ENCODE results near the gene ZNF592. TPM values are rescaled to one million over a fixed set of nuclear protein-coding genes. Genes with fewer than 3 reads are reported as not detected.
A peak's percentile ranks its signal among the peaks of the same experiment; 100 is the strongest.
"Not testable (repeated sequence)": the region's sequence is repeated elsewhere in the genome, so short reads cannot be mapped to it uniquely, and the experiment has no call there.

Gene ZNF592
- total RNA-seq, 1 donor, result 11.2 TPM

DNA sequence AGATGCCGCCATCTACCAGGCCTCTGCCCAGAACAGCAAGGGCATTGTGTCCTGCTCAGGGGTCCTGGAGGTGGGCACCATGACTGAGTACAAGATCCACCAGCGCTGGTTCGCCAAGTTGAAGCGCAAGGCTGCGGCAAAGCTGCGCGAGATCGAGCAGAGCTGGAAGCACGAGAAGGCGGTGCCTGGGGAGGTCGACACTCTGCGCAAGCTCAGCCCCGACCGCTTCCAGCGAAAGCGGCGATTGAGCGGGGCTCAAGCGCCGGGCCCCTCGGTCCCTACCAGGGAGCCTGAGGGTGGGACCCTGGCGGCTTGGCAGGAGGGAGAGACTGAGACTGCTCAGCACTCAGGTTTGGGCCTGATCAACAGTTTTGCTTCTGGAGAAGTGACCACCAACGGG lies 91.3 kb downstream of the ZNF592 start:
- DNase-seq (ENCODE audit: low read depth), result no peak
- no peak overlapping the region for H3K4me3 ChIP-seq (ENCODE audit: low read depth, low read length)
- TF ChIP-seq, protein P1, sequence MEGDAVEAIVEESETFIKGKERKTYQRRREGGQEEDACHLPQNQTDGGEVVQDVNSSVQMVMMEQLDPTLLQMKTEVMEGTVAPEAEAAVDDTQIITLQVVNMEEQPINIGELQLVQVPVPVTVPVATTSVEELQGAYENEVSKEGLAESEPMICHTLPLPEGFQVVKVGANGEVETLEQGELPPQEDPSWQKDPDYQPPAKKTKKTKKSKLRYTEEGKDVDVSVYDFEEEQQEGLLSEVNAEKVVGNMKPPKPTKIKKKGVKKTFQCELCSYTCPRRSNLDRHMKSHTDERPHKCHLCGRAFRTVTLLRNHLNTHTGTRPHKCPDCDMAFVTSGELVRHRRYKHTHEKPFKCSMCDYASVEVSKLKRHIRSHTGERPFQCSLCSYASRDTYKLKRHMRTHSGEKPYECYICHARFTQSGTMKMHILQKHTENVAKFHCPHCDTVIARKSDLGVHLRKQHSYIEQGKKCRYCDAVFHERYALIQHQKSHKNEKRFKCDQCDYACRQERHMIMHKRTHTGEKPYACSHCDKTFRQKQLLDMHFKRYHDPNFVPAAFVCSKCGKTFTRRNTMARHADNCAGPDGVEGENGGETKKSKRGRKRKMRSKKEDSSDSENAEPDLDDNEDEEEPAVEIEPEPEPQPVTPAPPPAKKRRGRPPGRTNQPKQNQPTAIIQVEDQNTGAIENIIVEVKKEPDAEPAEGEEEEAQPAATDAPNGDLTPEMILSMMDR (IDR thresholded peaks at IDR 0.05; ENCODE audit: insufficient read depth, low read depth, low read length), result no peak

GRCh38 chr15:84840255-84840654 lies 91.9 kb downstream of the ZNF592 start:
- H3K4me3 ChIP-seq (ENCODE audit: low read depth, low read length), result no peak overlapping the region
- no peak for DNase-seq (ENCODE audit: low read depth)
- TF ChIP-seq, protein P1 (IDR thresholded peaks at IDR 0.05; ENCODE audit: insufficient read depth, low read depth, low read length), result no peak

DNA sequence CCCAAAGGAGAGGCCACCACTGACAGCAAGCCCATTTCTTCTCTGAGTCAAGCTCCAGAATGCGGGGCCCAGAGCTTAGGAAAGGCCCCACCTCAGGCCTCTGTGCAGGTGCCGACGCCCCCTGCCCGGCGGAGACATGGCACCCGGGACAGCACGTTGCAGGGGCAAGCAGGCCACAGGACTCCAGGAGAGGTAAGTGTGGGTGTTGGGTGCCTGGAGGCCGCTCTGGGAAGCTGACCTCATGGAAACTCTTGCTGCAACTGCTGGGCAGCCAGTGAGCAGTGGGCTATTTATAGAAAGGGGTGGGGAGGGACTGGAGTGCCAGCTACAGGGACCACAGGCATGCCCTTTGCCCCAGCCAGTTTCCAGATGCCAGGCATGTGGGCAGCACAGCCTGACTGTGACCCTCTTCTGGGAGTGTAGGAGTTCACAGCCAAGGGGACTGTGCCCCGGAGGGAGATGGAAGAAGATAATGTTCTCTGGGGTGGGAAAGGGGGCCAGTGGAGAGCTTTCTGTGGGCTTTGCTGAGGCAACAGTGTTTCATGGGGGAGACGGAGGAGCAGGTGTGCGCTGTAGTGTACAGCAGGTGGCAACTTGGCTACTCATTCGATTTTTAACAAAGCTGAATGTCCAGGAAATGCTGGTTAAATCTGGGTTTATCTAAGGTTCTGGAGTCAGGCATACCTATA lies 92.5 kb downstream of the ZNF592 start:
- TF ChIP-seq, protein P1 (IDR thresholded peaks at IDR 0.05; ENCODE audit: insufficient read depth, low read depth, low read length), result no peak
- peak; percentile 71 for DNase-seq (ENCODE audit: low read depth)
- H3K4me3 ChIP-seq (ENCODE audit: low read depth, low read length), result no peak overlapping the region

DNA sequence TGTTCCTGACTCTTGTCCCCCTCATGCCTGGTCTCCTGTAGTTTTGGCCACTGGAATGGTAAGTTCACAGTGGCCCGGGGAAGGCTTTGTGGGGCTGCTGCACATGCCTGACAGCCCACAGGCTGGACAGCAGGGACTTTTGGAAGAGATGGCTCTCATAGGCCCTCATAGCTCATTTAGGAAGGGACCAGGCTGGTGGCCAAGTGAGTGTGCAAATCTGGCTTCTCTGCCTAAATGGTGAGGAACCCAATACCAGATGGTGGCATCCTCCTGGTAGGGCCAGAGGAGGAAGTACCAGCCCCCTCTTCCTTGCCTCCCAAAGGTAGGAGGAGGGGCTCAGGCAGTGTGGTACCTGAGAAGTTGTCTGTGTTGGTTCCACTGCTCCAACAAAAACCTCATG lies 94.4 kb downstream of the ZNF592 start:
- TF ChIP-seq, protein P1 (IDR thresholded peaks at IDR 0.05; ENCODE audit: insufficient read depth, low read depth, low read length), result no peak
- H3K4me3 ChIP-seq (ENCODE audit: low read depth, low read length), result no peak overlapping the region
- DNase-seq (ENCODE audit: low read depth), result no peak

DNA sequence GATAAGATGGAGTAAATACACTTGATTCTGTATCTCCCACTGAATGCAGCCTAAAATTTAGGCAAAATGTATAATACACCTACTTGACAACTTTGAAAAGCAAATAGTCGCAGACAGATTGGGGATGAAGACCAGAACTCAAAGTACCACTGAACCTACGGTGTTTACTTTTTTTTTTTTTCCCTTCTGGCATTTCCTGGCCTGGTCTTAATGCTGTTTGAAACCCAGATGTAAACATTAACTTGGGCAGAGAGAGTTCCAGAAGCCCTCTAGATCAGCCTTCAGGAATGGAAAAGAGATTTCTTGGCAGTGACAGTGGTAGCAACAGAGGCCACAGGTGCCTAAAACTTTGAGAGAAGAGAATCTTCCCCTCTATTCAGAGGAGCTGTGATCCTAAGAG lies 96.6 kb downstream of the ZNF592 start:
- DNase-seq (ENCODE audit: low read depth), result peak; percentile 12
- TF ChIP-seq, protein P1 (IDR thresholded peaks at IDR 0.05; ENCODE audit: insufficient read depth, low read depth, low read length), result no peak
- H3K4me3 ChIP-seq (ENCODE audit: low read depth, low read length), result no peak overlapping the region

DNA sequence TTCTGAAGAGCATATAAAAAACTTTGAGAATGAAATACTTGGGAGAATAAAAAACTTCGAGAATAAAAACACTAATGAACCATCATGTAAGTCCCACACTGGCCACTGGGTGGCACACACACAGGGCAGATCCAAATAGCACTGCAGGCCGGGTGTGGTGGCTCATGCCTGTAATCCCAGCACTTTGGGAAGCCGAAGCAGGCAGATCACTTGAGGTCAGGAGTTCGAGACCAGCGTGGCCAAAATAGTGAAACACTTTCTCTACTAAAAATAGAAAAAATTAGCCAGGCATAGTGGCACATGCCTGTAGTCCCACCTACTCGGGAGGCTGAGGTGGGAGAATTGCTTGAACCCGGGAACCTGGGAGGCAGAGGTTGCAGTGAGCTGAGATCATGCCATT lies 97.2 kb downstream of the ZNF592 start:
- H3K4me3 ChIP-seq (ENCODE audit: low read depth, low read length), result not testable (repeated sequence)
- TF ChIP-seq, protein P1 (IDR thresholded peaks at IDR 0.05; ENCODE audit: insufficient read depth, low read depth, low read length), result peak; percentile 67
- DNase-seq (ENCODE audit: low read depth), result peak; percentile 66

DNA sequence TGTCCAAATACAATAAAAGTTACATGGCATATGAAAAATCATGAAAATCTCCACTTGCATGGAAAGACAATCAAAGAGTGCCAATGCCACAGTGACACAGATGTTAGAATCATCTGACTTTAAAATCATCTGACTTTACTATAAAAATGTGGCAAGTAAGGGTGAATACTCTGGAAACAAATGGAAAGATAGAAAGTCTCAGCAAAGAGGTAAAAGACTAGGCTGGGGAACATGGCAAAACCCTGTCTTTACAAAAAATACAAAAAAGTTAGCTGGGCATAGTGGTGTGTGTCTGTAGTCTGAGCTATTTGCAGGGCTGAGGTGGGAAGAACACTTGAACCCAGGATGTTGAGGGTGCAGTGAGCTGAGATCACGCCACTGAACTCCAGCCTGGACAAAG lies 97.9 kb downstream of the ZNF592 start:
- TF ChIP-seq, protein P1 (IDR thresholded peaks at IDR 0.05; ENCODE audit: insufficient read depth, low read depth, low read length), result no peak
- DNase-seq (ENCODE audit: low read depth), result no peak

More for the DNA sequence above, 97.9 kb downstream of the ZNF592 start:
- H3K4me3 ChIP-seq (ENCODE audit: low read depth, low read length), result no peak overlapping the region
